HG03521 (cell line): Measurements from ENCODE around the gene KIAA1210.
"Not testable (repeated sequence)": the region's sequence is repeated elsewhere in the genome, so short reads cannot be mapped to it uniquely, and the experiment has no call there.

Experiments used
- ATAC-seq: cut with Tn5 transposase; IDR thresholded peaks from one replicate; pipeline ENCODE4 v1.9.1; 2021; ENCODE audit warnings: mild to moderate bottlenecking, moderate library complexity; ENCODE audit not compliant: unreplicated experiment

Gene KIAA1210

DNA sequence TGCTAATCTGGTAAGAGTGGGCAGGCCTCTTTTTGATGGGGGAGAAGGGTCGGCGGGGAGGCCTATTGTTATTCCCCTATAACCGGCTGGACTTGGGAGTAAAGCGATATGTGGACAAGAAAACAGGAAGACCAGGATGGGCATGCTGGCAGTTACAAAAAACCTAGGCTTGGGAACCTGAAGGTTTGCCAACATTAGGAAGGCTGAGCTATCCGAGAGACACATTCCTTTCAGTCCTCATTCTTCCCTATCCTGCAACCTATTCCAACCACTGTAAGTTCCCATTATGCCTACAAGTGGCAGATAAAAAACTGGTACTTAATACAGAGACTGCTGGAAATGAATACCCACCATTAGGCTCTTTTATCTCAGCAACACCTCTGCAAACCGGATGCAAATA is 87.2 kb downstream of the KIAA1210 start:
- no peak for ATAC-seq

DNA sequence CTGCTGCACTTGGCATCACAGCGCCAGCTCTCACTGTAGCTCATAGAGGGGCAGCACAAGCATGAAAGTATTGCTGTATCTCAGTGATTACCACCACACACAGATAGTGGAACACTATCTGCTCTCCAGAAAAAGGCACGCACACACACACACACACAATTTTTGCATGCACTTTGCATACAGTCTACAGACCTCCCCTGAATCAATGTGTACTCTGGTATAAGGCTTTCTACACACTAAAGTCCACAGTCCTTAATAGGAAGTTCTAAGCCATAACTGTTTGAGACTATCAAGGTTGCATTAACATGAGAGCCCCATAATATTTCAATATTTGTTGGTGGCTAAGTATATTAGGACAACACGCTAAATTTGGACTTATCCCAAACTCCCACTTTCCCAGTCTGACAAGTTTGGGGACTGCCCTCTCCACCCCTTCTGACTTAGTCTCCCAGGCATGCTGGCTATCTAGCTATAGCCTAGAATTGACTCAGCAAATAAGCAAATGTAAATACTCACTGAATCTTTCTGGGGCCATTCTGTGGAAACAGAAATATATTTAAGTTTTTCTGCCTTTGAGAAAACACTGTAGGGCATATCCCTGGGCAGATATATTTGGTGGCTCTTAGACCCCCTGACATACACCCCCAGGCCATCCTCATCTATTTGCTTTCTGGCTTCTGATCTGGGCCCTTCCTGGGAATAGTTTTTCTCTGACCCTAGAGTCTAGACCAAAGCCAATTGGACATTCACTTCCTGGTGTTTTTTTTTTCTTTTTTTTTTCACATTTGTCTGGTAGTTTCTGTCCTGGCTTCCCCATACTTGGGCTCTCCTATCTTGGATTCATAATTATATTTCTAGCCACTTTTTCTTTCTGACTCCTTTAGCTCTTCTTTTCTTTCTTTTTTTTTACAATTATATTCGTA is 91.2 kb downstream of the KIAA1210 start:
- ATAC-seq, result no peak

DNA sequence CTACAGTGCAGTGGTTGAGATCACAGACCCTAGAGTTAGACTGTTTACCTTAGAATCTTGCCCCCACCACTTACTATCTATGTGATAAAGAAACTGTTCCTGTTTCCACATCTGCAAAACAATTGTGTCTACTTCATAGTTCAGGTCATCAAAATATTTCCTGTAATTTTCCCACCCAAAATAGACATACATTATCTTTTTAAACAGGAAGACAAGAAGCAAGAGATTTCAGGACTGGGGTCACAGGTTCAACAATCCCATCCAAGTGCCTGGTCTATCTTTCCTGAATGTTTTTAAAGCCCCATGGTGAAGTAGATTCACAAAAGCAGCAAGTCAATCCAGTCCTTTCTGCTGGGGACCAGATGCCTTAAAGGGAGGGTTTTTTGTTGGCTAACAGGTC is 96.6 kb downstream of the KIAA1210 start:
- ATAC-seq, result no peak

DNA sequence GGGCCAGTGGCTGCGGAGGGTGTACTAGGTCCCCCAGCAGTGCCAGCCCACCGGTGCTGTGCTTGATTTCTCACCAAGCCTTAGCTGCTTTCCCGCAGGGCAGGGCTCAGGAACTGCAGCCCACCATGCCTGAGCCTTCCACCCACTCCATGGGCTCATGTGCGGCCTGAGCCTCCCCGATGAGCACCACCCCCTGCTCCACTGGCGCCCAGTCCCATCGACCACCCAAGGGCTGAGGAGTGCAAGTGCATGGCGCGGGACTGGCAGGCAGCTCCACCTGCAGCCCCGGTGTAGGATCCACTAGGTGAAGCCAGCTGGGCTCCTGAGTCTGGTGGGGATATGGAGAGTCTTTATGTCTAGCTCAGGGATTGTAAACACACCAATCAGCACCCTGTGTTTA is 98.0 kb downstream of the KIAA1210 start:
- not testable (repeated sequence) for ATAC-seq

DNA sequence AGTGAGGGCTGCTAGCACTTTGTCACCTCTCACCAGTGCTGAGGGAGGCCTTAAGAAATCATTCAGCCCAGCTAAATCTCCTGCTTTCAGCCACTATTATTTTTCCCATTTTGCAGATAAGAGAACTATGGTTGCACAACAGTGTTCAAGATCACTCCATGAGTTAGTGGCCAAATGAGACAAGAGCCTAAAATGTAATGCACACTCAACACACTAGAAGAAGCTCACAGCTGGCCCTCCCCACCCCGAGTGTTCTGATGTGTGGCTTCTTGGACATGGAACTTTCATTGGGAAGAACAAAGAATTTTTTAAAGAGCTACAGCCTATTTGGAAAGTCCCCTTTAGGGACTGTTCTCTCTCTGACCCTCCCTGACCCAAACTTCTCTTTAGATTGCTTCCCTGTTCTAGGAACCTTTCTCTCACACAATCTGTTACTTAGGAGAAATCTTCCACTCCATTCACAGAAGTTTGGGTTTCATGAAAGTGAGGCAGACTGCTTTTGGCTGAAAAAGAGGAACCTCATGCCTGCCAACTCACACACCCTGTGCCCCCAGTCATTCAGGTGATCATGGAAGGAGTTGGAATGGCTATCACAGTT is 98.8 kb downstream of the KIAA1210 start:
- no peak for ATAC-seq
